PC-9 (cell line): ENCODE measurements around the gene ACTR3C. TPM values are rescaled to one million over a fixed set of nuclear protein-coding genes. Genes with fewer than 3 reads are reported as not detected.

Experiments used
- total RNA-seq: library from RNA; stranded (reverse); gene quantifications from 2 replicates; pipeline ENCODE4 v1.2.3, GENCODE V29; 2021

The ACTR3C gene
- total RNA-seq, 1 experiment from 2014 or later, result 34.5 TPM

Other genes with a start within 250 kb of the ACTR3C start
- 34.8 and 42.3 TPM in 2 replicates for gene LRRC61, start 190 bp downstream of the ACTR3C start, total RNA-seq
- not detected in 2 replicates for gene RARRES2, start 18.1 kb upstream of the ACTR3C start, total RNA-seq
- 172 and 174 TPM in 2 replicates for gene REPIN1, start 45.3 kb upstream of the ACTR3C start, total RNA-seq
- 3.1 and 3.4 TPM in 2 replicates for gene ZNF775, start 55.8 kb upstream of the ACTR3C start, total RNA-seq
- gene GIMAP8, start 127.1 kb upstream of the ACTR3C start, total RNA-seq, result not detected in 2 replicates
- gene GIMAP7, start 191.3 kb upstream of the ACTR3C start, total RNA-seq, result not detected in 2 replicates
- gene GIMAP4, start 243.8 kb upstream of the ACTR3C start, total RNA-seq, result not detected in 2 replicates